Upper lobe of left lung (tissue), 6 donors: Measurements from ENCODE around the gene NPHS1. TPM values are rescaled to one million over a fixed set of nuclear protein-coding genes. Genes with fewer than 3 reads are reported as not detected.

Experiments used
- ATAC-seq, 2 donors: fragments of 200-7000 bp; cut with Tn5 transposase; one replicate each; pipeline ENCODE4 v1.9.1; 2022; ENCODE audit warnings: mild to moderate bottlenecking in 2 of 2, moderate library complexity in 2 of 2; ENCODE audit not compliant: low FRiP score in 2 of 2
- DNase-seq, 2 donors: peaks; one replicate each; pipeline ENCODE4 v3.0.0-alpha.2; 2019 to 2020
- H3K27ac ChIP-seq, 4 donors: fragments of 200-600 bp; sonication (generic); one replicate each; pipeline ENCODE4 v1.5.1; 2016 to 2019
- H3K27me3 ChIP-seq, 4 donors: fragments of 200-600 bp; sonication (generic); one replicate each; pipeline ENCODE4 v1.5.1; 2017 to 2019
- H3K36me3 ChIP-seq, 4 donors: fragments of 200-600 bp; sonication (generic); one replicate each; pipeline ENCODE4 v1.5.1; 2016 to 2019
- H3K4me1 ChIP-seq, 4 donors: fragments of 200-600 bp; sonication (generic); one replicate each; pipeline ENCODE4 v1.5.1; 2018 to 2019
- H3K4me3 ChIP-seq, 4 donors: fragments of 200-600 bp; sonication (generic); one replicate each; pipeline ENCODE4 v1.5.1; 2017 to 2019; ENCODE audit warnings: mild to moderate bottlenecking in 2 of 4, moderate library complexity in 1 of 4
- H3K9me3 ChIP-seq, 4 donors: fragments of 200-600 bp; sonication (generic); one replicate each; pipeline ENCODE4 v1.5.1; 2018 to 2019
- EP300 ChIP-seq, 4 donors: sonication (generic); formaldehyde crosslinking; IDR thresholded peaks; one replicate each; pipeline ENCODE4 v1.5.1; 2017; ENCODE audit warnings: antibody characterized with exemption in 4 of 4, control low read depth in 2 of 4
- POLR2A ChIP-seq, 4 donors: fragments of 450-650 bp; IDR thresholded peaks; one replicate each; pipeline ENCODE4 v1.5.1; 2016 to 2017; ENCODE audit warnings: antibody characterized with exemption in 4 of 4, mild to moderate bottlenecking in 2 of 4
- POLR2AphosphoS5 ChIP-seq, 2 donors: sonication (generic); formaldehyde crosslinking; IDR thresholded peaks; one replicate each; pipeline ENCODE4 v1.5.1; 2017; ENCODE audit warnings: antibody characterized with exemption in 2 of 2
- WGBS, 2 donors: methylation state at CpG; one replicate each; pipeline ENCODE4 v1.1.5; 2017 to 2018; 5-methylcytosine and 5-hydroxymethylcytosine counted together
- total RNA-seq, 6 donors: library from RNA; depleted of rRNA in 4 of 6; stranded (reverse); fragments of >200 nt in 4 of 6; gene quantifications; one replicate each; pipeline versions ENCODE4 v1.1.0 to v1.2.1, GENCODE V29; 2016 to 2021
- TF ChIP-seq, protein P1 (sequence below), 6 experiments: fragments of 450-650 bp in 4 of 6; fragments of 200-600 bp in 2 of 6; sonication (generic) in 2 of 6; IDR thresholded peaks; one replicate each; pipeline ENCODE4 v1.5.1; 2016 to 2019; ENCODE audit warnings: antibody characterized with exemption in 6 of 6
- donor health status: DM: no; HTN: no; CAD: no; lungs with moderate emphysema.
- donor health status: DM: no; HTN: yes; CAD: no; lungs with severe emphysema.

NPHS1 gene
- total RNA-seq, 6 donors from 2014 or later: not detected

DNA sequence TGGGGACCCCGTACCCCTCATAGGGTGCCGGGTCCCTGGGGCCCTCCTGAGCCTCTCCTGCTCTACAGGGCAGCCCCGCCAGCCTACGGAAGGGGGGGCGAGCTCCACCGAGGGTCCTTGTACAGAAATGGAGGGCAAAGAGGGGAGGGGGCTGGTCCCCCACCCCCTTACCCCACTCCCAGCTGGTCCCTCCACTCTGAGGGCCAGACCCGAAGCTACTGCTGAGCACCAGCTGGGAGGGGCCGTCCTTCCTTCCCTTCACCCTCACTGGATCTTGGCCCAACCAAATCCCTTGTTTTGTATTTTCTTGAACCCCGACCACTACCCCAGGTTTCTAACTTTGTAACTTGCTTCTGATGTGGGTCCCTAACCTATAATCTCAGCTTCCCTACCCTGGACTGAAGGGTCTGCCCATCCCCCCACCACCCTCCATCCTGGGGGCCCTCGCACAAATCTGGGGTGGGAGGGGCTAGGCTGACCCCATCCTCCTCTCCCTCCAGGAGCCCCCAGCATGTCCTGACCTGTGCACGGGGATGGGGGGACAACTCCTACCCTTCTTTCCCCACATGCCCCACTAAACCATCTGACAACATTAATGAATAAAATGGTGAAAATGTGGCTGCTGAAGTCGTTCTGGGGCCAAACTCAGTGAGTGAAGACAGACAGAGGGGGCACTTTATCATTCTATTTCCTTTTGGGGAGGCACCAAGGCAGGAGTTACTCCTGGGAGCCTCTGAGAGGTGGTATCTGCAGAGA lies 63.9 kb downstream of the NPHS1 start:
- WGBS, 2 donors: 82 to 83% methylated on average over 8 to 12 of the region's 12 CpGs
- peaks cover 0 to 16% (median 8%) of the 10 kb centered on the region in 4 donors for H3K36me3 ChIP-seq
- no peak overlapping the region for H3K27ac ChIP-seq
- no peaks in the 10 kb centered on the region for H3K9me3 ChIP-seq
- ATAC-seq (no peak), DNase-seq (no peak)
- no peaks in the 10 kb centered on the region for H3K27me3 ChIP-seq
- TF ChIP-seq POLR2A (IDR thresholded peaks at IDR 0.05) (no peak), EP300 (IDR thresholded peaks at IDR 0.05) (no peak), POLR2AphosphoS5 (IDR thresholded peaks at IDR 0.05) (no peak)
- TF ChIP-seq, protein P1, sequence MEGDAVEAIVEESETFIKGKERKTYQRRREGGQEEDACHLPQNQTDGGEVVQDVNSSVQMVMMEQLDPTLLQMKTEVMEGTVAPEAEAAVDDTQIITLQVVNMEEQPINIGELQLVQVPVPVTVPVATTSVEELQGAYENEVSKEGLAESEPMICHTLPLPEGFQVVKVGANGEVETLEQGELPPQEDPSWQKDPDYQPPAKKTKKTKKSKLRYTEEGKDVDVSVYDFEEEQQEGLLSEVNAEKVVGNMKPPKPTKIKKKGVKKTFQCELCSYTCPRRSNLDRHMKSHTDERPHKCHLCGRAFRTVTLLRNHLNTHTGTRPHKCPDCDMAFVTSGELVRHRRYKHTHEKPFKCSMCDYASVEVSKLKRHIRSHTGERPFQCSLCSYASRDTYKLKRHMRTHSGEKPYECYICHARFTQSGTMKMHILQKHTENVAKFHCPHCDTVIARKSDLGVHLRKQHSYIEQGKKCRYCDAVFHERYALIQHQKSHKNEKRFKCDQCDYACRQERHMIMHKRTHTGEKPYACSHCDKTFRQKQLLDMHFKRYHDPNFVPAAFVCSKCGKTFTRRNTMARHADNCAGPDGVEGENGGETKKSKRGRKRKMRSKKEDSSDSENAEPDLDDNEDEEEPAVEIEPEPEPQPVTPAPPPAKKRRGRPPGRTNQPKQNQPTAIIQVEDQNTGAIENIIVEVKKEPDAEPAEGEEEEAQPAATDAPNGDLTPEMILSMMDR (IDR thresholded peaks at IDR 0.05): no peak
- no peaks in the 10 kb centered on the region for H3K4me1 ChIP-seq
- no peak overlapping the region for H3K4me3 ChIP-seq

DNA sequence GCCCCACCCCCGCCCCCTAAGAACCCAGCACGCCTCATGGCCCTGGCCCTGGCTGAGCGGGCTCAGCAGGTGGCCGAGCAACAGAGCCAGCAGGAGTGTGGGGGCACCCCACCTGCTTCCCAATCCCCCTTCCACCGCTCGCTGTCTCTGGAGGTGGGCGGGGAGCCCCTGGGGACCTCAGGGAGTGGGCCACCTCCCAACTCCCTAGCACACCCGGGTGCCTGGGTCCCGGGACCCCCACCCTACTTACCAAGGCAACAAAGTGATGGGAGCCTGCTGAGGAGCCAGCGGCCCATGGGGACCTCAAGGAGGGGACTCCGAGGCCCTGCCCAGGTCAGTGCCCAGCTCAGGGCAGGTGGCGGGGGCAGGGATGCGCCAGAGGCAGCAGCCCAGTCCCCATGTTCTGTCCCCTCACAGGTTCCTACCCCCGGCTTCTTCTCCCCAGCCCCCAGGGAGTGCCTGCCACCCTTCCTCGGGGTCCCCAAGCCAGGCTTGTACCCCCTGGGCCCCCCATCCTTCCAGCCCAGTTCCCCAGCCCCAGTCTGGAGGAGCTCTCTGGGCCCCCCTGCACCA lies 65.0 kb downstream of the NPHS1 start:
- Histone ChIP-seq H3K27me3 (no peaks in the 10 kb centered on the region), H3K36me3 (peaks cover 0 to 20% (median 10%) of the 10 kb centered on the region in 4 donors), H3K4me3 (no peak overlapping the region), H3K27ac (no peak overlapping the region), H3K9me3 (no peaks in the 10 kb centered on the region), H3K4me1 (no peaks in the 10 kb centered on the region)
- 87 to 92% methylated on average over 2 to 8 of the region's 15 CpGs for WGBS, 2 donors
- DNase-seq: peak in 1 of 2 donors; percentile 55
- TF ChIP-seq, protein P1 (IDR thresholded peaks at IDR 0.05): no peak
- no peak for TF ChIP-seq POLR2AphosphoS5 (IDR thresholded peaks at IDR 0.05)
- TF ChIP-seq POLR2A (IDR thresholded peaks at IDR 0.05): no peak
- TF ChIP-seq EP300 (IDR thresholded peaks at IDR 0.05): no peak
- ATAC-seq: no peak

DNA sequence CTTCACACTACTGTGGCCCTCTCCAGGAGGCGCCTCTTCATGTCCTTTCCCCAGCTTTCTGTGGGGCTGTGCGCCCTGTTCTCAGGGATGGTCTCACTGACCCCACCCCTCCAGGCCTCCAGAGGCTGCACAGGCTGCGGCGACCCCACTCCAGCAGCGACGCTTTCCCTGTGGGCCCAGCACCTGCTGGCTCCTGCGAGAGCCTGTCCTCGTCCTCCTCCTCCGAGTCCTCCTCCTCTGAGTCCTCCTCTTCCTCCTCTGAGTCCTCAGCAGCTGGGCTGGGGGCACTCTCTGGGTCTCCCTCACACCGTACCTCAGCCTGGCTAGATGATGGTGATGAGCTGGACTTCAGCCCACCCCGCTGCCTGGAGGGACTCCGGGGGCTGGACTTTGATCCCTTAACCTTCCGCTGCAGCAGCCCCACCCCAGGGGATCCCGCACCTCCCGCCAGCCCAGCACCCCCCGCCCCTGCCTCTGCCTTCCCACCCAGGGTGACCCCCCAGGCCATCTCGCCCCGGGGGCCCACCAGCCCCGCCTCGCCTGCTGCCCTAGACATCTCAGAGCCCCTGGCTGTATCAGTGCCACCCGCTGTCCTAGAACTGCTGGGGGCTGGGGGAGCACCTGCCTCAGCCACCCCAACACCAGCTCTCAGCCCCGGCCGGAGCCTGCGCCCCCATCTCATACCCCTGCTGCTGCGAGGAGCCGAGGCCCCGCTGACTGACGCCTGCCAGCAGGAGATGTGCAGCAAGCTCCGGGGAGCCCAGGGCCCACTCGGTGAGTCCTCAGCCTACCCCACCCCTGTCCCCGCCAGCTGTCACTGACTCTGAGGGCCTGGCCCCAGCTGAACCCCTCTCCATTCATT lies 65.8 kb downstream of the NPHS1 start:
- TF ChIP-seq EP300 (IDR thresholded peaks at IDR 0.05) (no peak), POLR2AphosphoS5 (IDR thresholded peaks at IDR 0.05) (no peak), POLR2A (IDR thresholded peaks at IDR 0.05) (no peak)
- TF ChIP-seq, protein P1 (IDR thresholded peaks at IDR 0.05): no peak
- H3K4me1 ChIP-seq: no peaks in the 10 kb centered on the region
- no peaks in the 10 kb centered on the region for H3K9me3 ChIP-seq
- DNase-seq (peak in 1 of 2 donors; percentile 61), ATAC-seq (no peak)
- H3K4me3 ChIP-seq: no peak overlapping the region
- WGBS, 2 donors: 92 to 94% methylated on average over 13 to 29 of the region's 31 CpGs
- no peak overlapping the region for H3K27ac ChIP-seq
- H3K27me3 ChIP-seq: no peaks in the 10 kb centered on the region
- H3K36me3 ChIP-seq: peaks cover 0 to 25% (median 12%) of the 10 kb centered on the region in 4 donors

DNA sequence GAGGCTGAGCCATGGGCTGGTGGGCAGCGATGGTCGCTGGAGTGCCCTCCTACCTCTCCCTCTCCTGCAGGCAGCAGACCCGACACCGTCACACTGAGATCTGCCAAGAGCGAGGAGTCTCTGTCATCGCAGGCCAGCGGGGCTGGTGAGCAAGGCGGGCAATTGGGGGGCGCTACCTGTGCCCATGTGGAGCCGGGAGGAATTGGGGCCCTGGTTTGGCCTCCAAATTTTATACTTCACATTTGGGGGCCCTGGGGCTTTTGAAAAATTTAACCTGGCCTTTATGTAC lies 67.0 kb downstream of the NPHS1 start:
- no peak for DNase-seq
- Histone ChIP-seq H3K9me3 (no peaks in the 10 kb centered on the region), H3K27me3 (no peaks in the 10 kb centered on the region), H3K27ac (no peak overlapping the region), H3K36me3 (peaks cover 0 to 37% (median 18%) of the 10 kb centered on the region in 4 donors), H3K4me3 (no peak overlapping the region), H3K4me1 (no peaks in the 10 kb centered on the region)
- WGBS, 2 donors: 91 to 92% methylated on average over 3 to 6 of the region's 10 CpGs
- no peak for ATAC-seq
- no peak for TF ChIP-seq EP300 (IDR thresholded peaks at IDR 0.05)
- TF ChIP-seq POLR2AphosphoS5 (IDR thresholded peaks at IDR 0.05): no peak
- TF ChIP-seq POLR2A (IDR thresholded peaks at IDR 0.05): no peak
- TF ChIP-seq, protein P1 (IDR thresholded peaks at IDR 0.05): no peak
